KBM-7 (cell line): ENCODE data around the gene TEN1.
"Not testable (repeated sequence)": the region's sequence is repeated elsewhere in the genome, so short reads cannot be mapped to it uniquely, and the experiment has no call there.

Source experiments
- DNase-seq: peaks from one replicate; pipeline ENCODE4 v3.0.0-alpha.2; 2015
- in situ Hi-C: fragments of 300-500 bp; cut with MboI; formaldehyde crosslinking; loops from 2 replicates; pipeline ENCODE4 v1.14.3; 2020; ENCODE audit warnings: low sequenced_read_pairs, low pct_unique_long_range_greater_than_20kb, mixed read lengths

TEN1 gene

GRCh38 chr17:75975187-75975586 lies 3.9 kb upstream of the TEN1 start:
- DNase-seq, in situ Hi-C loops: not testable (repeated sequence)

GRCh38 chr17:75975757-75976174 lies 3.3 kb upstream of the TEN1 start:
- no peak for DNase-seq
- in situ Hi-C loops: no loop called here

- DNase-seq: no peak
- in situ Hi-C loops: no loop called here
These were observed 2.7 kb upstream of the TEN1 start for GRCh38 chr17:75976175-75976848.

- DNase-seq: no peak
- in situ Hi-C loops: no loop called here
These were observed 706 bp downstream of the TEN1 start for GRCh38 chr17:75979705-75980187.

- DNase-seq: no peak
- in situ Hi-C loops: no loop called here
These were observed 1.4 kb downstream of the TEN1 start for GRCh38 chr17:75980188-75981018.

GRCh38 chr17:75981019-75981615 lies 2.1 kb downstream of the TEN1 start:
- in situ Hi-C loops: no loop called here
- DNase-seq: no peak

- in situ Hi-C loops: no loop called here
- DNase-seq: peak; percentile 14
These were observed 4.6 kb downstream of the TEN1 start for GRCh38 chr17:75983501-75984181.

GRCh38 chr17:75985986-75986385 lies 6.9 kb downstream of the TEN1 start:
- in situ Hi-C loops: no loop called here
- DNase-seq: no peak

- in situ Hi-C loops: no loop called here
- no peak for DNase-seq
These were observed 8.0 kb downstream of the TEN1 start for GRCh38 chr17:75987041-75987440.

- DNase-seq: no peak
- in situ Hi-C loops: no loop called here
These were observed 12.4 kb downstream of the TEN1 start for GRCh38 chr17:75991396-75991795.

GRCh38 chr17:75994802-75995370 lies 15.8 kb downstream of the TEN1 start:
- no peak for DNase-seq
- in situ Hi-C loops: no loop called here

- DNase-seq: no peak
- in situ Hi-C loops: no loop called here
These were observed 16.4 kb downstream of the TEN1 start for GRCh38 chr17:75995385-75995925.

- peak; percentile 91 for DNase-seq
- in situ Hi-C loops: no loop called here
These were observed 17.9 kb downstream of the TEN1 start for GRCh38 chr17:75996665-75997590.

- in situ Hi-C loops: no loop called here
- DNase-seq: no peak
These were observed 19.3 kb downstream of the TEN1 start for GRCh38 chr17:75998327-75998795.

GRCh38 chr17:76000016-76000754 lies 21.1 kb downstream of the TEN1 start:
- in situ Hi-C loops: loop anchor here (25.0 kb wide), 1 partner anchor 287 kb away; no protein-coding TSS in a partner anchor
- DNase-seq: peak; percentile 69

- no peak for DNase-seq
- in situ Hi-C loops: loop anchor here (25.0 kb wide), 1 partner anchor 286 kb away; no protein-coding TSS in a partner anchor
These were observed 21.9 kb downstream of the TEN1 start, which contains the start of gene CDK3 for GRCh38 chr17:76000755-76001521. TSS of gene CDK3 (plus strand) at chr17:76000855. CDS start at chr17:76001426, 571 bp downstream.
